IMR-90 (cell line): ENCODE data around the gene TSEN54. TPM values are rescaled to one million over a fixed set of nuclear protein-coding genes. Genes with fewer than 3 reads are reported as not detected.

Source experiments
- ATAC-seq: fragments of 200-7000 bp; cut with Tn5 transposase; 2 replicates; pipeline ENCODE4 v1.9.1; 2020; ENCODE audit warnings: low read depth, mild to moderate bottlenecking, moderate library complexity
- BruUV-seq: library from RNA; stranded (reverse); fragments of 400-500 nt; replicated peaks from 2 replicates; lab custom pipeline; 2021; lab: Mats Ljungman, UMichigan
- CTCF ChIA-PET: fragments of 300-600 bp; formaldehyde crosslinking; extraction: SDS; loops from one replicate; lab custom pipeline; 2021; ENCODE audit warnings: antibody characterized with exemption; lab: Yijun Ruan, JAX
- POLR2A ChIA-PET: fragments of 300-600 bp; sonication (Branson Sonifier 250); formaldehyde crosslinking; loops from one replicate; lab custom pipeline; 2022; ENCODE audit warnings: antibody characterized with exemption; ENCODE audit not compliant: unreplicated experiment; lab: Charles Lee
- DNase-seq: peaks from one replicate; pipeline ENCODE4 v3.0.0; 2013
- H2AFZ ChIP-seq: replicated peaks from 2 replicates; pipeline ENCODE3; 2013; ENCODE audit warnings: low read length, mild to moderate bottlenecking; ENCODE audit not compliant: poor library complexity
- H2AK5ac ChIP-seq: 2 replicates; pipeline ENCODE4 v1.6.1; 2013; ENCODE audit warnings: low read depth, low read length, inconsistent platforms
- H2AK9ac ChIP-seq: replicated peaks from 2 replicates; pipeline ENCODE3; 2013; ENCODE audit warnings: mild to moderate bottlenecking, low read depth, low read length, moderate library complexity; ENCODE audit not compliant: poor library complexity
- H2BK120ac ChIP-seq: 2 replicates; pipeline ENCODE4 v1.6.1; 2013; ENCODE audit warnings: low read depth, low read length, inconsistent platforms
- H2BK15ac ChIP-seq: 3 replicates; pipeline ENCODE4 v1.6.1; 2013; ENCODE audit warnings: low read depth, low read length, inconsistent platforms
- H2BK20ac ChIP-seq: 2 replicates; pipeline ENCODE4 v1.6.1; 2013; ENCODE audit warnings: low read depth, mild to moderate bottlenecking, inconsistent platforms, low read length, moderate library complexity
- H2BK5ac ChIP-seq: 2 replicates; pipeline ENCODE4 v1.6.1; 2013; ENCODE audit warnings: mild to moderate bottlenecking, low read depth, low read length, inconsistent platforms; ENCODE audit not compliant: poor library complexity, severe bottlenecking
- H3K14ac ChIP-seq: replicated peaks from 2 replicates; pipeline ENCODE4 v1.6.1; 2013; ENCODE audit warnings: low read depth, low read length, inconsistent platforms
- H3K18ac ChIP-seq: 2 replicates; pipeline ENCODE4 v1.6.1; 2013; ENCODE audit warnings: low read depth, low read length, control low read depth
- H3K23ac ChIP-seq: 2 replicates; pipeline ENCODE4 v1.6.1; 2013; ENCODE audit warnings: low read depth, low read length, inconsistent platforms
- H3K27ac ChIP-seq: 2 replicates; pipeline ENCODE4 v1.5.1; 2013; ENCODE audit warnings: mild to moderate bottlenecking, control low read depth, low read length; ENCODE audit not compliant: insufficient read depth
- H3K27me3 ChIP-seq: 2 replicates; pipeline ENCODE4 v1.6.1; 2013; ENCODE audit warnings: low read length; ENCODE audit not compliant: control insufficient read depth, insufficient read depth
- H3K36me3 ChIP-seq: 2 replicates; pipeline ENCODE4 v1.6.1; 2013; ENCODE audit warnings: low read length, mixed read lengths; ENCODE audit not compliant: control insufficient read depth, insufficient read depth
- H3K4ac ChIP-seq: 2 replicates; pipeline ENCODE4 v1.6.1; 2013; ENCODE audit warnings: low read depth, low read length, inconsistent platforms
- H3K4me1 ChIP-seq: 2 replicates; pipeline ENCODE4 v1.6.1; 2013; ENCODE audit warnings: low read length, mixed read lengths; ENCODE audit not compliant: control insufficient read depth, insufficient read depth
- H3K4me2 ChIP-seq: 2 replicates; pipeline ENCODE4 v1.6.1; 2013; ENCODE audit warnings: low read depth, mild to moderate bottlenecking, control low read depth, low read length, moderate library complexity
- H3K4me3 ChIP-seq: 2 replicates; pipeline ENCODE4 v1.5.1; 2013; ENCODE audit warnings: low read depth, mild to moderate bottlenecking, control low read depth, low read length, moderate library complexity; ENCODE audit not compliant: insufficient read depth
- H3K56ac ChIP-seq: 2 replicates; pipeline ENCODE4 v1.6.1; 2013; ENCODE audit warnings: low read length, inconsistent platforms; ENCODE audit not compliant: insufficient read depth; ENCODE audit errors: extremely low read depth
- H3K79me1 ChIP-seq, 2 experiments: 2 replicates each; pipeline ENCODE4 v1.6.1; 2013; ENCODE audit warnings: low read length in 2 of 2, inconsistent platforms in 1 of 2, low read depth in 1 of 2
- H3K9ac ChIP-seq: 2 replicates; pipeline ENCODE4 v1.6.1; 2013; ENCODE audit warnings: low read depth, low read length, control low read depth
- H3K9me1 ChIP-seq: 2 replicates; pipeline ENCODE4 v1.6.1; 2013; ENCODE audit warnings: low read length, inconsistent platforms; ENCODE audit not compliant: insufficient read depth
- H3K9me3 ChIP-seq: 2 replicates; pipeline ENCODE4 v1.6.1; 2013; ENCODE audit warnings: low read length; ENCODE audit not compliant: control insufficient read depth, insufficient read depth
- H4K20me1 ChIP-seq: 2 replicates; pipeline ENCODE4 v1.6.1; 2013; ENCODE audit warnings: low read length, inconsistent platforms; ENCODE audit not compliant: insufficient read depth
- H4K5ac ChIP-seq: 2 replicates; pipeline ENCODE4 v1.6.1; 2013; ENCODE audit warnings: mild to moderate bottlenecking, low read depth, low read length, control low read depth
- H4K8ac ChIP-seq, 2 experiments: 2 replicates each; pipeline ENCODE4 v1.6.1; 2013; ENCODE audit warnings: low read depth in 2 of 2, low read length in 2 of 2, control low read depth in 1 of 2, inconsistent platforms in 1 of 2
- H4K91ac ChIP-seq: 2 replicates; pipeline ENCODE4 v1.6.1; 2013; ENCODE audit warnings: low read depth, low read length, inconsistent platforms; ENCODE audit not compliant: insufficient read depth
- BHLHE40 ChIP-seq: fragments of 150-350 bp; IDR thresholded peaks from 2 replicates; pipeline ENCODE4 v1.6.1; 2016; ENCODE audit warnings: mild to moderate bottlenecking, low read depth, low read length
- CEBPB ChIP-seq: IDR thresholded peaks from 2 replicates; pipeline ENCODE4 v1.6.1; 2012; ENCODE audit warnings: low read depth, low read length, improper control_type of control experiment
- CHD1 ChIP-seq: IDR thresholded peaks from 2 replicates; pipeline ENCODE4 v1.6.1; 2012; ENCODE audit warnings: low read depth, low read length, improper control_type of control experiment
- ELK1 ChIP-seq: fragments of 150-350 bp; IDR thresholded peaks from 2 replicates; pipeline ENCODE4 v1.6.1; 2016; ENCODE audit warnings: low read depth, mild to moderate bottlenecking, low read length, moderate library complexity, borderline replicate concordance
- FOS ChIP-seq: fragments of 150-350 bp; IDR thresholded peaks from 2 replicates; pipeline ENCODE4 v1.6.1; 2016; ENCODE audit warnings: low read depth, low read length
- MAFK ChIP-seq: IDR thresholded peaks from 2 replicates; pipeline ENCODE4 v1.6.1; 2012; ENCODE audit warnings: low read depth, low read length, improper control_type of control experiment
- MAZ ChIP-seq: IDR thresholded peaks from 2 replicates; pipeline ENCODE4 v1.6.1; 2012; ENCODE audit warnings: low read depth, mild to moderate bottlenecking, low read length, improper control_type of control experiment, moderate library complexity, borderline replicate concordance
- POLR2A ChIP-seq: IDR thresholded peaks from 2 replicates; pipeline ENCODE4 v1.6.1; 2012; ENCODE audit warnings: mild to moderate bottlenecking, low read depth, low read length
- RAD21 ChIP-seq: IDR thresholded peaks from 2 replicates; pipeline ENCODE4 v1.6.1; 2012; ENCODE audit warnings: low read length, improper control_type of control experiment
- RFX5 ChIP-seq: IDR thresholded peaks from 2 replicates; pipeline ENCODE4 v1.8.0; 2012; ENCODE audit warnings: low read depth, mild to moderate bottlenecking, low read length, moderate library complexity
- SMC3 ChIP-seq: fragments of 150-350 bp; IDR thresholded peaks from 2 replicates; pipeline ENCODE4 v1.6.1; 2016; ENCODE audit warnings: low read depth, mild to moderate bottlenecking, antibody characterized with exemption, low read length, moderate library complexity
- WGBS, 2 experiments: methylation state at CpG; one replicate each; pipeline versions ENCODE4 v1.1.5 to v1.1.7; 2013; ENCODE audit warnings: missing lambda C conversion rate in 2 of 2; ENCODE audit not compliant: insufficient read length in 1 of 2; ENCODE audit errors: extremely low coverage in 2 of 2; 5-methylcytosine and 5-hydroxymethylcytosine counted together
- dilution Hi-C: fragments of 300-500 bp; cut with HindIII; formaldehyde crosslinking; loops from one replicate; pipeline ENCODE4 v1.14.3; 2018; ENCODE audit warnings: low sequenced_read_pairs; ENCODE audit not compliant: unreplicated experiment
- in situ Hi-C: fragments of 300-500 bp; cut with MboI; formaldehyde crosslinking; loops from 3 replicates; pipeline ENCODE4 v1.14.3; 2019; ENCODE audit warnings: low sequenced_read_pairs, inconsistent platforms, mixed read lengths
- intact Hi-C: fragments of 100-400 bp; cut with micrococcal nuclease; formaldehyde crosslinking; loops from 2 replicates; pipeline ENCODE4 v1.10.0; 2022
- polyA plus RNA-seq, 3 experiments: library from polyadenylated mRNA; depleted of rRNA; stranded (reverse); fragments of >200 nt; gene quantifications; 2 replicates each; pipeline ENCODE4 v1.2.3, GENCODE V29; 2012; ENCODE audit warnings: low replicate concordance in 1 of 3
- total RNA-seq: library from RNA; depleted of rRNA; stranded (reverse); fragments of >200 nt; gene quantifications from 2 replicates; pipeline ENCODE4 v1.2.3, GENCODE V29; 2012
- TF ChIP-seq, protein P1 (sequence below): conservative IDR thresholded peaks from 2 replicates; pipeline ENCODE4 v1.5.1; 2012; ENCODE audit warnings: mild to moderate bottlenecking, low read depth, low read length, improper control_type of control experiment

TSEN54 gene
- total and polyA plus RNA-seq, 2 of the 4 experiments (the other 2 are of a cell fraction): 7.2 to 14.9 TPM

DNA sequence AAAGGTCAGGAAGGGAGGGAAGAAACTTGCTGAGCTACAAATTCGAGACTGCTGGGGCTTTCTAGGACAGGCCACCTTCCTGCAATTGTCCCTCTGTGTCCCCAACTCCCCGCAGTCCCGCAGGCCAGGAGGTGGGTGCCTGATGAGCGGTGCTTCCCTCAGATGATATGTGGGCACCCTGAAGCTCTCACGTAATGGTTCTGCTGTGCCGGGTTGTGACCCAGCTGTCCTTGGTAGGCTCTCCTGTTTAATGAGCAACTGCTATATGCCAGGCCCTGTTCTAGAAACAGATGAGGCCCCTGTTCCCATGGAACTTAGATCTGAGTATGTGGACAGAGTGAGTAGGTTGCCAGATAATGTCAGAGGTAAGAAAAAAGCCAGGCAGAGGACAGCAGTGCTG is 49.3 kb downstream of the TSEN54 start:
- H4K8ac ChIP-seq: no peak overlapping the region
- intact Hi-C loops: no loop called here
- no peak overlapping the region for H2AK5ac ChIP-seq
- DNase-seq (no peak), ATAC-seq (no peak)
- H3K79me1 ChIP-seq: no peaks in the 10 kb centered on the region
- H3K23ac ChIP-seq: no peak overlapping the region
- H3K4me3 ChIP-seq: no peak overlapping the region
- no peak overlapping the region for H4K91ac ChIP-seq
- peaks cover 1% of the 10 kb centered on the region; the same call in 1 of the 2 replicates for H3K4me1 ChIP-seq
- no peak for TF ChIP-seq CEBPB
- TF ChIP-seq, protein P1, sequence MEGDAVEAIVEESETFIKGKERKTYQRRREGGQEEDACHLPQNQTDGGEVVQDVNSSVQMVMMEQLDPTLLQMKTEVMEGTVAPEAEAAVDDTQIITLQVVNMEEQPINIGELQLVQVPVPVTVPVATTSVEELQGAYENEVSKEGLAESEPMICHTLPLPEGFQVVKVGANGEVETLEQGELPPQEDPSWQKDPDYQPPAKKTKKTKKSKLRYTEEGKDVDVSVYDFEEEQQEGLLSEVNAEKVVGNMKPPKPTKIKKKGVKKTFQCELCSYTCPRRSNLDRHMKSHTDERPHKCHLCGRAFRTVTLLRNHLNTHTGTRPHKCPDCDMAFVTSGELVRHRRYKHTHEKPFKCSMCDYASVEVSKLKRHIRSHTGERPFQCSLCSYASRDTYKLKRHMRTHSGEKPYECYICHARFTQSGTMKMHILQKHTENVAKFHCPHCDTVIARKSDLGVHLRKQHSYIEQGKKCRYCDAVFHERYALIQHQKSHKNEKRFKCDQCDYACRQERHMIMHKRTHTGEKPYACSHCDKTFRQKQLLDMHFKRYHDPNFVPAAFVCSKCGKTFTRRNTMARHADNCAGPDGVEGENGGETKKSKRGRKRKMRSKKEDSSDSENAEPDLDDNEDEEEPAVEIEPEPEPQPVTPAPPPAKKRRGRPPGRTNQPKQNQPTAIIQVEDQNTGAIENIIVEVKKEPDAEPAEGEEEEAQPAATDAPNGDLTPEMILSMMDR: no peak
- TF ChIP-seq RFX5: no peak
- no peak for TF ChIP-seq ELK1
- TF ChIP-seq RAD21: no peak
- TF ChIP-seq MAZ: no peak
- no peak for TF ChIP-seq CHD1
- no peak for TF ChIP-seq FOS
- TF ChIP-seq MAFK: no peak
- TF ChIP-seq SMC3: no peak
- no peak for TF ChIP-seq POLR2A
- TF ChIP-seq BHLHE40: no peak
- 89% methylated on average over 3 of the region's 6 CpGs; no CpG with 5 or more reads in 1 of the 2 experiments for WGBS, 2 experiments
- peaks cover 35% of the 10 kb centered on the region for H3K27me3 ChIP-seq
- no peak overlapping the region for H2AK9ac ChIP-seq
- H3K14ac ChIP-seq: no peak overlapping the region
- ChIA-PET CTCF (no interaction called here), POLR2A (no interaction called here)
- in situ Hi-C loops: no loop called here
- no peak overlapping the region for H3K4ac ChIP-seq
- dilution Hi-C loops: no loop called here
- no peaks in the 10 kb centered on the region for H3K36me3 ChIP-seq
- no peak overlapping the region for H3K18ac ChIP-seq
- H2BK120ac ChIP-seq: no peak overlapping the region
- BruUV-seq: no TSS peak
- no peaks in the 10 kb centered on the region for H4K20me1 ChIP-seq
- no peaks in the 10 kb centered on the region for H3K9me3 ChIP-seq
- no peak overlapping the region for H3K56ac ChIP-seq
- H3K9ac ChIP-seq: no peak overlapping the region
- no peak overlapping the region for H2BK15ac ChIP-seq
- no peak overlapping the region for H4K5ac ChIP-seq
- H3K4me2 ChIP-seq: no peak overlapping the region
- H2BK5ac ChIP-seq: no peak overlapping the region
- H2AFZ ChIP-seq: no peak overlapping the region
- no peak overlapping the region for H3K27ac ChIP-seq
- H3K9me1 ChIP-seq: no peaks in the 10 kb centered on the region
- no peak overlapping the region for H2BK20ac ChIP-seq
